NCI-H748 (cell line): ENCODE results near the gene HIPK4.
"Not testable (repeated sequence)": the region's sequence is repeated elsewhere in the genome, so short reads cannot be mapped to it uniquely, and the experiment has no call there.

Experiments
- DNase-seq: peaks from one replicate; lab custom pipeline; 2025; ENCODE audit not compliant: unreplicated experiment; lab: John Stamatoyannopoulos, UW

The HIPK4 gene

DNA sequence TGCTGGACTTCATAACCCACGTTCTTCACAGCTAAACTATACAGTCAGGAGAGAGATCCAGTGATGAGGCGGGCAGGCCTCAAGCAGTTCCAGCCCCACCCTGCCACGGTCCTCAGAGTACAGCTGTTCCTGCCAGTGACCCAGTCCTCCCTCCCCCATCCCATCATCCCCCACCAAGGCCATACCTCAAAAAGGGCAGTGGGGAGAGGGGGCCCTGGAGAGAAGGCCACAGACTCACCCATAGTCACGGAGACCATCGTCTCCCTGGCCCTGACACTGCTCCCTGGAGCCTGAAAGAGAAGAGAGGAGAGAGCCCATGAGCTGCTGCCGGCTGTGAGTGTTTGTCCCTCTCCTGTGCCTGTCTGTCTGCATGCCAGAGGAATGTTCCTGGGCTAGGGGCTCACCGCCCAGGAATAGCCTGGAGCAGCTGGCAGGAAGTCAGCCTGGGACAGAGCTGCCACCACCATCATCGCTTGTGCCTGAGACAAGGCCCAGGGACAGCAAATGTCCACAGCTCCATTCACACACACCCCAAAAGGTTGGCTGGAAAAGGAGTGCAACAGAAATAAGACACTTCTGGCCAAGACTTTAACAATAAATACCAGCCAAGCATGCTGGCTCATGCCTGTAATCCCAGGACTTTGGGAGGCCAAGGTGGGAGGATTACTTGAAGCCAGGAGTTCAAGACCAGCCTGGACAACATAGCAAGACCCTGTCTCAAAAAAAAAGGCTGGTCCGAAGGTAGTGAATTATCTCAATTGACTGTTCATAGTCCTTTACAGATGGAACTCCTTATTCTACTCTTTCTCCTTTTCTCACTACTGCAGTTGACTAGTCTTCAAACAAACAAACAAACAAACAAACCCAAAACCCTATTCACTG lies 48.1 kb downstream of the HIPK4 start:
- no peak for DNase-seq

DNA sequence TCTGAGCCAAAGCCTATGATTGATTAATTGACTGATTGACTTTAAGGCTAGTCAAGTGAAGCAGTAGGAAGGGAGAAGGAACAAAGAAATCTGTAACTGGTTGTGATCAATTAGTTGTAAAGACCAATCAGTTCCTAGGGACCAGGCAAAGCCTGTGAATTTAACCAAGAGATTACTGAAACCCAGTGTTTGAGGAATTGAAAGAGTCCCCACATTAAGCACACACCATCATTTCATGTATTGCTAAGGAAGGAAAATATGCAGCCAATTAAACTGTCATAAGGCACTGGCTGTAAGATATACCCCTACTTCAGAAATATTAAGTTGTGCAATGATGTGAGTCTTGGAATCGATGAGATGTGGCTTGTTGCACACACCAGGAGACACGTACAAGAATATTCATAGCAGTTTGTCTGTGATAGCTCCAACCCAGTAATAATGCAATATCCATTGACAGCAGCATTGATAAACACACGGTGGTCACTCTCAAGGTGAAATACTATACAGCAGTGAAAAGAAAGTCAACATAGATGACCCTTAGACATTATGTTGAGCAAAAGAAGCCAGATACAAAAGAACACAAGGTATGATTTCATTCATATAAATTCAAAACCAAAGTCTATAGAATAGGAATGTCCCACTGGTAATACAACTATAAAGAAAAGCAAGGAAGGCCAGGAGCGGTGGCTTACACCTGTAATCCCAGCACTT lies 50.8 kb downstream of the HIPK4 start:
- DNase-seq = no peak

DNA sequence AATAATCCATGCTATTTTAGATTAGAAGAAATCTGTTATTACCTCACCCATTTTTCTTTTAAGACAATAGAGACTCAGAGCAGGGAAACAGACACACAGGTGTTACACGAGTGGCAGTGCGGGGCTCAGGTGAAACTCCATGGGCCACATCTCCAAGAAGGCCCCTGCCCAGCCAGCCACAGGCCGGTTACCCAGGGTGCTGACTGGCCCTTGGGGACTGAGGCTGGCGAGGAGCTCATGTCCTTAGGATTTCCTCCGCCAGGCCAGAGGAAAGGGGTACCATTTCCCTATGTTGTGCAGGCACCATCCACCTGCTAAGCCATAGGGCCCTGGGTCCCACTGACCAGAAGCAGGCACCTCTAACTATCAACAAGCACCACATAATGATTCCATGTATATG lies 52.4 kb downstream of the HIPK4 start:
- DNase-seq = no peak

DNA sequence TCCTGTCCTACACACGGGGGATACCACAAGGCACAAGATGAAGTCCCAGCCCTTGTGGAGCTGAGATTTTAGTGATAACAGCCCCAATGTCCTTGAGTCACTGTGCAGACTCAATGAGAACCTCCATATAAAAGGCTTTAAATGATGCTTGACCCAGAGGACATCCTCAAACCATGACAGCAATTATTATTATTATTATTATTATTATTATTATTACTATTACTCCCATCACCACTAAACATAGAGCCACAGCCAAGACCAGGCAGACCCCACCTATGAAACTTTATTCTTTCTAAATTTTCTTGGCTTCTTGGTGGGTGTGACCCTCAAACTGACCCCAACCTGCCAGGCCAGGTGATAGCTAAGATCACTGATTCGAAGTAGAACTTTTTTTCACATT lies 52.9 kb downstream of the HIPK4 start:
- no peak for DNase-seq

DNA sequence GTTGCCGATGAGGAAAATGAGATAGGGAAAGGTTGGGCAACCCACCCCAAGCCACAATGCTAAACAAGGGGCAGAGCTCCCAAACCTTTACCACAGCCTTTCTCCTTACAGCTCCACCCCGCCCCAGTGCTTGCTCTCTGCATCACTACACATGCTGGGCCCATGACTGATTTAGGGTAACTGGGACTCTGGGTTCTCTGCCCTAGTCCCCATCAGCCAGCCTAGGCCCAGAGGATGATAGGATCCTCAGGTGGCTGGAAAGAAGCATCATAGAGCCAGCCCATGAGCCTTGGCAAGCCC lies 53.4 kb downstream of the HIPK4 start:
- no peak for DNase-seq

DNA sequence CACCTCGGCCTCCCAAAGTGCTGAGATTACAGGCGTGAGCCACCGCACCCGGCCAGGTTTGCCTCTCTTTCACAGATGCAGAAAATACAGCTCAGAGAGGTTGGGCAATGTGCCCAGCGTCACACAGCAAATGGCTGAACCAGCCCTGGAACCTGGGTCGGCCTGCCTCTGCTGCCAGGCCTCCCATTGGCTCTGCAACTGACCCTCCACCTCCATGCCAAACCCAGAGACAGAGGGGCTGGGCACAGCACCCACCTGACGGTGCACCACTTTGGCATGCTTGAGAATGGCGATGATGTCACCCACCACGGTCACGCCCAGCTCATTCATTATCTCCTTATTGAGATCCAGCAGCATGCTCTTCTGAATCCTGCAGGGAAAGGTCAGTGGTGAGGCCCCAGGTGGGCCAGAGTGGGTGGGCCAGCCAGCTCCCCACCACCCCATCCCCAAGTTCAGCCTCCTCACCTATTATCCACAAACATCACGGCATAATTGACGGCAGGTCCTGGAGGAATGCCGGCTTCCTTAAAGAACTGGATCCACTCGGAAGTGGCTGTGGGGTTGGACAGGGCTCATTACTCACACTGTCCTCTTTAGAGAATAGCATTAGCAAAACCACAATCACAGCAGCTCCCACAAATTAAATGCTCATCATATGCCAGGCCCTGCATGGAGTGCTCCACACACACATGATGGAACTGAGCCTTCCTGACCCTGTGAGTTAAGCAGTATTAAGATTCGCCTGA lies 54.0 kb downstream of the HIPK4 start:
- DNase-seq = no peak

DNA sequence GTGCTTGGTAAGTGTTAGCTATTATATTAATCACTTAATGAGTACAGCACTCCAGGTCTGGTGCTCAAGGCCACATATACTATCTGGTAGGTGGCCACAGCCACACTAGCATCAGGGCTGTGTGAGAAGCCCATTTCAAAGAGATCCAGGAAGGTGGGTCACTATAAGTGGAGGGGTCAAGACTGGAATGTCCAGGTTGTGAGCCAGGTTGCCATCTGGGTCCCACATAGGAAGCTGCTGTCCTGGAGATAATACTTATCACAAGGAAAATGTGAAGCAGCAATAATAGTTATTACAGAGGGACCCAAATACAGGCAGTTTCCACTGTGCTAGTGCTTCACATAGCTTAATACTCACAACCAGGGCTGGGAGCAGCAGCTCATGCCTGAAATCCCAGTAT lies 54.9 kb downstream of the HIPK4 start:
- DNase-seq = no peak

DNA sequence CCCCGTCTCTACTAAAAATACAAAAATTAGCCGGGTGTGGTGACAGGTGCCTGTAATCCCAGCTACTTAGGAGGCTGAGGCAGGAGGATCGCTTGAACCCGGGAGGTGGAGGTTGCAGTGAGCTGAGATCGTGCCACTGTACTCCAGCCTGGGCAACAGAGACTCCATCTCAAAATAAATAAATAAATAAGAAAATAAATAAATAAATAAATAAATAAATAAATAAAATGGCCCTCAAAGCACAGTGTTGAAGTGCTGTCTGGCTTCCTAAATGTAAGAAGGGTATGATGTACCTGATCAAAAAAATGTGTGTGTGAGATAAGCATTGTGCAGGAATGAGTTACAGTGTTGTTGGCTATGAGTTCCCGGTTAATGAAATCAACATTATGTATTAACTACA lies 56.9 kb downstream of the HIPK4 start:
- DNase-seq = not testable (repeated sequence)

DNA sequence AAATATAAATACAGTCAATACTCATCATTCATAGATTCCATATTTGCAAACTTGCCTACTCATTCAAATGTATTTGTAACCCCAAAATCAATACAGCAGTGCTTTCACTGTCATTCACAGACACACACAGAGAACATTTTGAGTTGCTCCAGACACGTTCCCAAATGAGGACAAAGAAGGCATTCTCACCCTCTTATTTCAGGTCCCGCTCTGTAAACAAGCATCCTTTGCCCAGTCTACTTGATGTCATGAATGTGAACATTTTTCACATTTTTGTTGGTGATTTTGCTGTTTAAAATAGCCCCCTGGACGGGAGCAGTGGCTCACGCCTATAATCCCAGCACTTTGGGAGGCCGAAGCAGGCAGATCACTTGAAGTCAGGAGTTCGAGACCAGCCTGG lies 57.3 kb downstream of the HIPK4 start:
- DNase-seq = no peak

DNA sequence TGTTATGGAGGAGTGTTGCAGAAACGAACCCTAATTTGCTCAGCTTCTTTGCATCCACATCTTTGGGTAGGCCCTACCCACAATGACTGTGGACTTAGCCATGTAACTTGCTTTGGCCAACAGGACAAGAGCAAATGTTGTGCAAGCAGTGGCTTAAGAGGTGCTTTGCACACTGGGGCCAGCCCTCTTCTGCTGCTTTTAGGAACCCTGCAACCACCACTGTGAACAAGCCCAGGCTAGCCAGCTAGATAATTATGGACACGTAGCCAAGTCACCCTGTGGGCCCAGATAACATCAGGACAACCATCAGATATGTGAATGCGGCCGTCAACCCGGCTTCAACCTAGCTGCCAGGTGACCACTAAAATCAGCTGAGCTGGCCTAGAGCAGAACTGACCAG lies 58.9 kb downstream of the HIPK4 start:
- DNase-seq = no peak
